B cell (primary cell): Measurements from ENCODE around the gene EPX. TPM values are rescaled to one million over a fixed set of nuclear protein-coding genes. Genes with fewer than 3 reads are reported as not detected.

Experiments
- ATAC-seq: fragments of 200-7000 bp; cut with Tn5 transposase; one replicate; pipeline ENCODE4 v1.10.0; 2021; ENCODE audit warnings: low read depth, mild to moderate bottlenecking, moderate number of reproducible peaks, moderate library complexity
- CTCF ChIA-PET: fragments of 350-600 bp; sonication (Branson Sonifier 250); formaldehyde crosslinking; loops from one replicate; lab custom pipeline; 2021; ENCODE audit warnings: antibody characterized with exemption, inconsistent platforms; lab: Charles Lee
- POLR2A ChIA-PET: fragments of 350-600 bp; sonication (Branson Sonifier 250); formaldehyde crosslinking; loops from one replicate; lab custom pipeline; 2021; ENCODE audit warnings: antibody characterized with exemption; lab: Charles Lee
- DNase-seq: peaks from one replicate; pipeline ENCODE4 v3.0.0; 2013
- H2AFZ ChIP-seq: 2 replicates; pipeline ENCODE4 v1.6.1; 2012; ENCODE audit warnings: mild to moderate bottlenecking, low read depth, low read length; ENCODE audit not compliant: insufficient read depth, poor library complexity, severe bottlenecking
- H3K27ac ChIP-seq, 2 donors: 1 replicate in 1 of 2; 2 replicates in 1 of 2; pipeline ENCODE4 v1.5.1; 2012 to 2013; ENCODE audit warnings: low read length in 2 of 2, mild to moderate bottlenecking in 2 of 2, moderate library complexity in 1 of 2
- H3K27me3 ChIP-seq, 4 experiments: fragments of 200-600 bp in 1 of 4; sonication (generic) in 1 of 4; replicated peaks in 1 of 4; 1 replicate in 2 of 4; 2 replicates in 2 of 4; pipeline versions ENCODE4 v1.6.1 to v1.7.0; 2013 to 2016; ENCODE audit warnings: low read length in 3 of 4, mild to moderate bottlenecking in 2 of 4, mixed read lengths in 1 of 4, moderate library complexity in 1 of 4; ENCODE audit not compliant: insufficient read depth in 4 of 4, control insufficient read depth in 3 of 4; ENCODE audit errors: control extremely low read depth in 1 of 4
- H3K36me3 ChIP-seq, 2 experiments: replicated peaks in 1 of 2; 1 replicate in 1 of 2; 2 replicates in 1 of 2; pipeline versions ENCODE4 v1.6.1 to v1.7.1; 2013; ENCODE audit warnings: low read length in 1 of 2; ENCODE audit not compliant: insufficient read depth in 2 of 2, control insufficient read depth in 1 of 2; ENCODE audit errors: control extremely low read depth in 1 of 2, extremely low read depth in 1 of 2
- H3K4me1 ChIP-seq, 2 donors: fragments of 200-600 bp in 1 of 2; sonication (generic) in 1 of 2; 1 replicate in 1 of 2; 2 replicates in 1 of 2; pipeline versions ENCODE4 v1.5.1 to v1.6.1; 2013 to 2017; ENCODE audit warnings: low read length in 2 of 2; ENCODE audit not compliant: control insufficient read depth in 2 of 2, insufficient read depth in 2 of 2
- H3K4me2 ChIP-seq: replicated peaks from 2 replicates; pipeline ENCODE3; 2012; ENCODE audit warnings: mild to moderate bottlenecking, low read depth, low read length; ENCODE audit not compliant: poor library complexity, severe bottlenecking
- H3K4me3 ChIP-seq, 5 experiments: fragments of 200-600 bp in 1 of 5; sonication (generic) in 1 of 5; 1 replicate in 3 of 5; 2 replicates in 2 of 5; pipeline versions ENCODE4 v1.5.1 to v1.7.0; 2011 to 2016; ENCODE audit warnings: low read length in 4 of 5, mild to moderate bottlenecking in 4 of 5, low read depth in 2 of 5, control low read depth in 1 of 5, moderate library complexity in 1 of 5; ENCODE audit not compliant: insufficient read depth in 1 of 5; ENCODE audit errors: control extremely low read depth in 1 of 5, extremely low read depth in 1 of 5
- H3K79me2 ChIP-seq: fragments of 200-600 bp; sonication (generic); one replicate; pipeline ENCODE4 v1.6.0; 2016; ENCODE audit warnings: low read length; ENCODE audit not compliant: control insufficient read depth, insufficient read depth
- H3K9ac ChIP-seq: fragments of 200-600 bp; sonication (generic); 2 replicates; pipeline ENCODE4 v1.6.1; 2017; ENCODE audit warnings: mild to moderate bottlenecking, low read length, moderate library complexity
- H3K9me3 ChIP-seq, 3 donors: one replicate each; pipeline versions ENCODE4 v1.6.1 to v1.7.1; 2013; ENCODE audit warnings: low read length in 2 of 3; ENCODE audit not compliant: control insufficient read depth in 2 of 3, insufficient read depth in 1 of 3; ENCODE audit errors: control extremely low read depth in 1 of 3
- H4K20me1 ChIP-seq: 2 replicates; pipeline ENCODE4 v1.6.0; 2012; ENCODE audit warnings: mild to moderate bottlenecking, low read length; ENCODE audit not compliant: insufficient read depth, control insufficient read depth, poor library complexity, severe bottlenecking
- H3K27ac Mint-ChIP-seq: one replicate; pipeline ENCODE4 v1.8.0; 2021; ENCODE audit warnings: mixed read lengths
- H3K27me3 Mint-ChIP-seq: one replicate; pipeline ENCODE4 v1.8.0; 2021; ENCODE audit warnings: mixed read lengths
- H3K4me1 Mint-ChIP-seq: one replicate; pipeline ENCODE4 v1.8.0; 2021; ENCODE audit warnings: mixed read lengths
- H3K4me3 Mint-ChIP-seq: one replicate; pipeline ENCODE4 v1.8.0; 2021; ENCODE audit warnings: mixed read lengths
- H3K9me3 Mint-ChIP-seq: one replicate; pipeline ENCODE4 v1.8.0; 2022; ENCODE audit warnings: mixed read lengths; ENCODE audit not compliant: insufficient read depth
- EZH2 ChIP-seq: IDR thresholded peaks from 2 replicates; pipeline ENCODE4 v1.6.1; 2012; ENCODE audit warnings: borderline replicate concordance, low read depth, mild to moderate bottlenecking, moderate library complexity, low read length; ENCODE audit not compliant: insufficient read depth, poor library complexity, severe bottlenecking
- WGBS: methylation state at CpG from one replicate; pipeline ENCODE4 v1.1.5; 2013; ENCODE audit warnings: missing lambda C conversion rate; ENCODE audit not compliant: insufficient coverage; 5-methylcytosine and 5-hydroxymethylcytosine counted together
- intact Hi-C: fragments of 100-400 bp; cut with micrococcal nuclease; formaldehyde crosslinking; loops from one replicate; pipeline ENCODE4 v1.10.0; 2022
- polyA plus RNA-seq: library from polyadenylated mRNA; depleted of rRNA; stranded (reverse); fragments of >200 nt; gene quantifications from 2 replicates; pipeline ENCODE4 v1.2.3, GENCODE V29; 2012
- total RNA-seq, 2 donors: library from RNA; stranded (reverse); fragments of 120-200 nt in 1 of 2; gene quantifications; 1 replicate in 1 of 2; 2 replicates in 1 of 2; pipeline versions ENCODE4 v1.2.3 to v1.2.4, GENCODE V29; 2013 to 2022
- TF ChIP-seq, protein P1 (sequence below): fragments of 200-600 bp; IDR thresholded peaks from one replicate; pipeline ENCODE4 v1.8.0; 2022; ENCODE audit warnings: antibody characterized with exemption, mild to moderate bottlenecking

The EPX gene
- total and polyA plus RNA-seq, 2 donors (not counting 1 experiment from before 2014, with no cell fraction given): not detected

DNA sequence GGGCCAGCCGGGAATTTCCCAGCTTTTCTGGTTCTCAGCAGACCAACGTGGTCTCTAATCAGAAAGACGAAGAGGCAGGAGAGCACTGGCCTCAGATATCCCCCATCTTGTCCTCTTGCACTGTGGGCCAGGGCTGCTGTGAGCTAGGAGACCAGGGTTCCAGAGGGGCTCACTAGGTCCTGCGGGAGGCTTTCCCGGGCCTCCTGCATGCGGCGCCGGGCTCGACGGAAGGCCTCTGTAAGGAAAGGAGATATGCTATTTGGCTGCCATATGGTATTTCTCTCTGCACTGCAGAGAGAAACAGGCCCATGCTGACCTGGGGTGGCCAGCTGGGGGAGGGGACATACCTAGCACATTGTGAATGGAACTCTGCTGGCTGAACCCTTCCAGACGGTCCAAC is 13.4 kb downstream of the EPX start:
- Histone ChIP-seq H3K27me3 (no peaks in the 10 kb centered on the region), H3K9me3 (no peaks in the 10 kb centered on the region), H3K4me3 (no peak overlapping the region), H3K4me1 (no peaks in the 10 kb centered on the region), H3K36me3 (peaks cover 0 to 3% of the 10 kb centered on the region in 2 experiments), H3K4me2 (no peak overlapping the region), H3K27ac (no peak overlapping the region), H4K20me1 (no peaks in the 10 kb centered on the region), H3K9ac (no peak overlapping the region), H2AFZ (no peak overlapping the region), H3K79me2 (no peaks in the 10 kb centered on the region)
- ChIA-PET CTCF (interaction anchor here (1.1 kb wide), 1 partner anchor 44 kb away, joined by 3 read pairs; no protein-coding TSS in a partner anchor), POLR2A (no interaction called here)
- no peak for TF ChIP-seq EZH2
- TF ChIP-seq, protein P1, sequence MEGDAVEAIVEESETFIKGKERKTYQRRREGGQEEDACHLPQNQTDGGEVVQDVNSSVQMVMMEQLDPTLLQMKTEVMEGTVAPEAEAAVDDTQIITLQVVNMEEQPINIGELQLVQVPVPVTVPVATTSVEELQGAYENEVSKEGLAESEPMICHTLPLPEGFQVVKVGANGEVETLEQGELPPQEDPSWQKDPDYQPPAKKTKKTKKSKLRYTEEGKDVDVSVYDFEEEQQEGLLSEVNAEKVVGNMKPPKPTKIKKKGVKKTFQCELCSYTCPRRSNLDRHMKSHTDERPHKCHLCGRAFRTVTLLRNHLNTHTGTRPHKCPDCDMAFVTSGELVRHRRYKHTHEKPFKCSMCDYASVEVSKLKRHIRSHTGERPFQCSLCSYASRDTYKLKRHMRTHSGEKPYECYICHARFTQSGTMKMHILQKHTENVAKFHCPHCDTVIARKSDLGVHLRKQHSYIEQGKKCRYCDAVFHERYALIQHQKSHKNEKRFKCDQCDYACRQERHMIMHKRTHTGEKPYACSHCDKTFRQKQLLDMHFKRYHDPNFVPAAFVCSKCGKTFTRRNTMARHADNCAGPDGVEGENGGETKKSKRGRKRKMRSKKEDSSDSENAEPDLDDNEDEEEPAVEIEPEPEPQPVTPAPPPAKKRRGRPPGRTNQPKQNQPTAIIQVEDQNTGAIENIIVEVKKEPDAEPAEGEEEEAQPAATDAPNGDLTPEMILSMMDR: no peak
- 93% methylated on average over 9 of the region's 11 CpGs for WGBS
- ATAC-seq (no peak), DNase-seq (no peak)
- H3K27ac Mint-ChIP-seq: no peak overlapping the region
- H3K27me3 Mint-ChIP-seq: no peaks in the 10 kb centered on the region
- intact Hi-C loops: no loop called here
- H3K9me3 Mint-ChIP-seq: no peaks in the 10 kb centered on the region
- no peaks in the 10 kb centered on the region for H3K4me1 Mint-ChIP-seq
- no peak overlapping the region for H3K4me3 Mint-ChIP-seq

DNA sequence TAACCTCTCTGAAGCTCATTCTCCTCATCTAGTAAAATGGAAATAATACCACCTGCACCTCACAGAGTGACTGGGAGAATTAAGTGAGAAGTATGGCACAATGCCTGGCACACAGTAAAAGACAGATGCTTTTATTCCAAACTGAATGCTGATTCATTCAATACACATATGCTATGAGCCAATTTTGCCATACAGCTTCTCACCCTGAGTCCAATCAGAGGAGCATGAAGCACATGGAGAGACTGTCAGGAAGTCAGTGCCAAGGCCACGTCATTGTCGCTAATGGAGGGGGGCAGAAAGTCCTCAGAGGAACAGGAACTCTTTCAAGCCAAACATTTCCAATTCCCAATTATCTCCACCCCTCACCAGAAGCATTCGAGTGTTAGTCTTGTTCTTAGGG is 14.9 kb downstream of the EPX start:
- no peak overlapping the region for H3K9ac ChIP-seq
- ChIA-PET POLR2A (no interaction called here), CTCF (interaction anchor here (0.6 to 0.9 kb wide), 2 partner anchors 15 to 228 kb away, joined by 3 read pairs; no protein-coding TSS in a partner anchor)
- no peak overlapping the region for H3K27ac ChIP-seq
- no peak overlapping the region for H3K4me2 ChIP-seq
- no peaks in the 10 kb centered on the region for H3K27me3 ChIP-seq
- no peak overlapping the region for H2AFZ ChIP-seq
- H3K79me2 ChIP-seq: no peaks in the 10 kb centered on the region
- no peaks in the 10 kb centered on the region for H3K4me1 ChIP-seq
- ATAC-seq (no peak), DNase-seq (no peak)
- Mint-ChIP-seq H3K9me3 (no peaks in the 10 kb centered on the region), H3K27me3 (no peaks in the 10 kb centered on the region), H3K4me1 (no peaks in the 10 kb centered on the region), H3K4me3 (no peak overlapping the region), H3K27ac (no peak overlapping the region)
- no peak overlapping the region for H3K4me3 ChIP-seq
- H3K9me3 ChIP-seq: no peaks in the 10 kb centered on the region
- no peak for TF ChIP-seq EZH2
- TF ChIP-seq, protein P1: no peak
- no peaks in the 10 kb centered on the region for H4K20me1 ChIP-seq
- peaks cover 0 to 6% of the 10 kb centered on the region in 2 experiments for H3K36me3 ChIP-seq
- WGBS: 94% methylated on average over 2 of the region's 3 CpGs
- intact Hi-C loops: no loop called here
